ENCODE results near the gene CHCHD6. TPM values are rescaled to one million over a fixed set of nuclear protein-coding genes. Genes with fewer than 3 reads are reported as not detected.

Gene CHCHD6
- total RNA-seq, 1 experiment from 2014 or later: 40.9 TPM

DNA sequence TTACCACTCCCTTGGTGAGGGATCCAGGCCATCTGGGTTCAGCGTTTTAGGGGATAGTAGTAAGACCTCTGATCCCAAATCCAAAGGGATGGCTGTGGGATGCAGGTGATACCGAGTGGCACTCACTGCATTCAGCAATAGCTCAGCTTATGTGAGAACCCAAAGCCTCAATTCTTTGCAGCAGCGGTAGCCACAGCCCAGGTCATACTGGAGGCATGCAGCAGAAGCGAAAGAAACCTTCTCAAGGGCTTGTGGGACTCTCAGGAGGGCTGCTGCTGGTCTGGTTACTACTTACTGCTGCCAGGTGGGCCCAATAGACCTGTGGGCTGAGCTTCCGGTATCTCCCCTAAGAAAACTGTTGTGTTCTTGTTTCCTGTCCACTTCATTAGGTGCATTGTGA is 38.0 kb downstream of the CHCHD6 start (continued):
- TF ChIP-seq FOXJ3 (CRISPR knock-in tag; IDR thresholded peaks at IDR 0.05; ENCODE audit: borderline replicate concordance): no peak
- TF ChIP-seq ZNF121 (CRISPR knock-in tag; IDR thresholded peaks at IDR 0.05): no peak
- TF ChIP-seq GTF2I (CRISPR knock-in tag; conservative IDR thresholded peaks at IDR 0.05): no peak
- TF ChIP-seq, protein P1, sequence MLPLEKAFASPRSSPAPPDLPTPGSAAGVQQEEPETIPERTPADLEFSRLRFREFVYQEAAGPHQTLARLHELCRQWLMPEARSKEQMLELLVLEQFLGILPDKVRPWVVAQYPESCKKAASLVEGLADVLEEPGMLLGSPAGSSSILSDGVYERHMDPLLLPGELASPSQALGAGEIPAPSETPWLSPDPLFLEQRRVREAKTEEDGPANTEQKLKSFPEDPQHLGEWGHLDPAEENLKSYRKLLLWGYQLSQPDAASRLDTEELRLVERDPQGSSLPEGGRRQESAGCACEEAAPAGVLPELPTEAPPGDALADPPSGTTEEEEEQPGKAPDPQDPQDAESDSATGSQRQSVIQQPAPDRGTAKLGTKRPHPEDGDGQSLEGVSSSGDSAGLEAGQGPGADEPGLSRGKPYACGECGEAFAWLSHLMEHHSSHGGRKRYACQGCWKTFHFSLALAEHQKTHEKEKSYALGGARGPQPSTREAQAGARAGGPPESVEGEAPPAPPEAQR (CRISPR knock-in tag; IDR thresholded peaks at IDR 0.05): no peak
- TF ChIP-seq FOXP1 (CRISPR knock-in tag; IDR thresholded peaks at IDR 0.05; ENCODE audit: borderline replicate concordance): no peak
- no peak for TF ChIP-seq GRHL2 (CRISPR knock-in tag; IDR thresholded peaks at IDR 0.05; ENCODE audit: insufficient replicate concordance, severe bottlenecking)
- TF ChIP-seq, protein P2, sequence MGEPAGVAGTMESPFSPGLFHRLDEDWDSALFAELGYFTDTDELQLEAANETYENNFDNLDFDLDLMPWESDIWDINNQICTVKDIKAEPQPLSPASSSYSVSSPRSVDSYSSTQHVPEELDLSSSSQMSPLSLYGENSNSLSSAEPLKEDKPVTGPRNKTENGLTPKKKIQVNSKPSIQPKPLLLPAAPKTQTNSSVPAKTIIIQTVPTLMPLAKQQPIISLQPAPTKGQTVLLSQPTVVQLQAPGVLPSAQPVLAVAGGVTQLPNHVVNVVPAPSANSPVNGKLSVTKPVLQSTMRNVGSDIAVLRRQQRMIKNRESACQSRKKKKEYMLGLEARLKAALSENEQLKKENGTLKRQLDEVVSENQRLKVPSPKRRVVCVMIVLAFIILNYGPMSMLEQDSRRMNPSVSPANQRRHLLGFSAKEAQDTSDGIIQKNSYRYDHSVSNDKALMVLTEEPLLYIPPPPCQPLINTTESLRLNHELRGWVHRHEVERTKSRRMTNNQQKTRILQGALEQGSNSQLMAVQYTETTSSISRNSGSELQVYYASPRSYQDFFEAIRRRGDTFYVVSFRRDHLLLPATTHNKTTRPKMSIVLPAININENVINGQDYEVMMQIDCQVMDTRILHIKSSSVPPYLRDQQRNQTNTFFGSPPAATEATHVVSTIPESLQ (CRISPR knock-in tag; IDR thresholded peaks at IDR 0.05): no peak

DNA sequence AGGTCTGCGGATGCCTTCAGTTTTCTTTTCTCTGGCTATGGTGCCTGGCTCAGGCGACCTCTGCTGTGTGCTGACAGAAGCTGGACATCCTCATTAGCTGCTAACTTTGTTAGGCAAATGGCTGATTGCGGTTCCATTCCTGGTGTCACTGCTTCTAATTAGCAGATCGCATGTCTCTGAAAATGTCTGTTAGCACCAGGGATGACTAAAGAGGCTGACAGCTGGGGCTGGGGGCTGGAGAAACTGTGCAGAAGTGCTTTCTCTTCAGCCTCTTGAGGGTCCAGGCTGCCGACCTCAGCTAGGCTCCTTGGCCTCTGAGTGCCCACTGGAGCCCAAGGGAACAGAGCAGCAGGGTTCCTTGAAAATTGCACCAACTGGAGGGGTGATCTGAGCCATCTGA is 39.3 kb downstream of the CHCHD6 start:
- ChIA-PET CTCF (interaction anchor here (1.0 to 1.6 kb wide), 3 partner anchors 9 to 239 kb away, joined by 3 read pairs; partner anchors contain the start of gene PLXNA1), POLR2A (no interaction called here)
- no peak for DNase-seq (ENCODE audit: low spot score)
- H3K4me1 Mint-ChIP-seq: peaks cover 4% of the 10 kb centered on the region
- H3K27me3 Mint-ChIP-seq (ENCODE audit: low read depth): no peaks in the 10 kb centered on the region
- TF ChIP-seq, protein P2 (CRISPR knock-in tag; IDR thresholded peaks at IDR 0.05): no peak
- TF ChIP-seq ELF4 (CRISPR knock-in tag; IDR thresholded peaks at IDR 0.05; ENCODE audit: low read depth) (no peak), ZNF396 (CRISPR knock-in tag; IDR thresholded peaks at IDR 0.05; ENCODE audit: borderline replicate concordance) (no peak), SP1 (CRISPR knock-in tag; conservative IDR thresholded peaks at IDR 0.05) (no peak), SMAD4 (CRISPR knock-in tag; IDR thresholded peaks at IDR 0.05) (no peak)
- TF ChIP-seq, protein P3, sequence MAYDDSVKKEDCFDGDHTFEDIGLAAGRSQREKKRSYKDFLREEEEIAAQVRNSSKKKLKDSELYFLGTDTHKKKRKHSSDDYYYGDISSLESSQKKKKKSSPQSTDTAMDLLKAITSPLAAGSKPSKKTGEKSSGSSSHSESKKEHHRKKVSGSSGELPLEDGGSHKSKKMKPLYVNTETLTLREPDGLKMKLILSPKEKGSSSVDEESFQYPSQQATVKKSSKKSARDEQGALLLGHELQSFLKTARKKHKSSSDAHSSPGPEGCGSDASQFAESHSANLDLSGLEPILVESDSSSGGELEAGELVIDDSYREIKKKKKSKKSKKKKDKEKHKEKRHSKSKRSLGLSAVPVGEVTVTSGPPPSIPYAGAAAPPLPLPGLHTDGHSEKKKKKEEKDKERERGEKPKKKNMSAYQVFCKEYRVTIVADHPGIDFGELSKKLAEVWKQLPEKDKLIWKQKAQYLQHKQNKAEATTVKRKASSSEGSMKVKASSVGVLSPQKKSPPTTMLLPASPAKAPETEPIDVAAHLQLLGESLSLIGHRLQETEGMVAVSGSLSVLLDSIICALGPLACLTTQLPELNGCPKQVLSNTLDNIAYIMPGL (CRISPR knock-in tag; IDR thresholded peaks at IDR 0.05): no peak
- peaks cover 16% of the 10 kb centered on the region for H3K9me3 Mint-ChIP-seq
- no peak for ATAC-seq
- H3K4me3 Mint-ChIP-seq: no peak overlapping the region
- H3K36me3 Mint-ChIP-seq: peaks cover 38% of the 10 kb centered on the region
- no peak overlapping the region for H3K27ac Mint-ChIP-seq

DNA sequence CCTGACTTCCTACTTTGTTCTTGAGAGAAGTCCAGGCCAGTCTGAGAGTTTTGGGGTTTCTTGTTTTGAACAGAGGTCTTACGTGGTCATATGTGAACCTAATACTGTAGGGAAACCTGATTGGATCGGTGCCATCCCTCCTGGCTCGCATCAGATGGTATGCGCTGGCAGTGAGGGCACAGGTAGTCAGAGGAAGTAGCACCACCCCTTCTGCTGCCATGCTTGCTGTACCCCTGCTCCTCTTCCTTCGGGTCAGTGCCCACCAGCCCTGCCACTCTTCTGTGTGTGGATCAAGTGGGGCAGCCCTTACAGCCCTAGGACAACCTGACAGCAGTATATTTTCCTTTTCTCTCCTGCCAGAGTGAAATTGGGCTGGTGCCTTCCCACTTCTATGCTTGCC is 39.7 kb downstream of the CHCHD6 start:
- POLR2A ChIA-PET: no interaction called here
- H3K36me3 Mint-ChIP-seq: peaks cover 34% of the 10 kb centered on the region
- no peak overlapping the region for H3K4me3 Mint-ChIP-seq
- DNase-seq (ENCODE audit: low spot score) (no peak), ATAC-seq (no peak)
- no peaks in the 10 kb centered on the region for H3K27me3 Mint-ChIP-seq (ENCODE audit: low read depth)
- H3K9me3 Mint-ChIP-seq: peaks cover 11% of the 10 kb centered on the region
- CTCF ChIA-PET: interaction anchor here (1.0 to 1.6 kb wide), 2 partner anchors 47 to 239 kb away, joined by 3 read pairs; partner anchors contain the start of gene PLXNA1
- no peak overlapping the region for H3K27ac Mint-ChIP-seq
- H3K4me1 Mint-ChIP-seq: peaks cover 4% of the 10 kb centered on the region
- no peak for TF ChIP-seq ZNF416 (CRISPR knock-in tag; IDR thresholded peaks at IDR 0.05)
- no peak for TF ChIP-seq SMAD3 (CRISPR knock-in tag; IDR thresholded peaks at IDR 0.05; ENCODE audit: borderline replicate concordance)
- TF ChIP-seq NFATC4 (CRISPR knock-in tag; IDR thresholded peaks at IDR 0.05): no peak
- no peak for TF ChIP-seq PRRX2 (CRISPR knock-in tag; IDR thresholded peaks at IDR 0.05)
- TF ChIP-seq, protein P4, sequence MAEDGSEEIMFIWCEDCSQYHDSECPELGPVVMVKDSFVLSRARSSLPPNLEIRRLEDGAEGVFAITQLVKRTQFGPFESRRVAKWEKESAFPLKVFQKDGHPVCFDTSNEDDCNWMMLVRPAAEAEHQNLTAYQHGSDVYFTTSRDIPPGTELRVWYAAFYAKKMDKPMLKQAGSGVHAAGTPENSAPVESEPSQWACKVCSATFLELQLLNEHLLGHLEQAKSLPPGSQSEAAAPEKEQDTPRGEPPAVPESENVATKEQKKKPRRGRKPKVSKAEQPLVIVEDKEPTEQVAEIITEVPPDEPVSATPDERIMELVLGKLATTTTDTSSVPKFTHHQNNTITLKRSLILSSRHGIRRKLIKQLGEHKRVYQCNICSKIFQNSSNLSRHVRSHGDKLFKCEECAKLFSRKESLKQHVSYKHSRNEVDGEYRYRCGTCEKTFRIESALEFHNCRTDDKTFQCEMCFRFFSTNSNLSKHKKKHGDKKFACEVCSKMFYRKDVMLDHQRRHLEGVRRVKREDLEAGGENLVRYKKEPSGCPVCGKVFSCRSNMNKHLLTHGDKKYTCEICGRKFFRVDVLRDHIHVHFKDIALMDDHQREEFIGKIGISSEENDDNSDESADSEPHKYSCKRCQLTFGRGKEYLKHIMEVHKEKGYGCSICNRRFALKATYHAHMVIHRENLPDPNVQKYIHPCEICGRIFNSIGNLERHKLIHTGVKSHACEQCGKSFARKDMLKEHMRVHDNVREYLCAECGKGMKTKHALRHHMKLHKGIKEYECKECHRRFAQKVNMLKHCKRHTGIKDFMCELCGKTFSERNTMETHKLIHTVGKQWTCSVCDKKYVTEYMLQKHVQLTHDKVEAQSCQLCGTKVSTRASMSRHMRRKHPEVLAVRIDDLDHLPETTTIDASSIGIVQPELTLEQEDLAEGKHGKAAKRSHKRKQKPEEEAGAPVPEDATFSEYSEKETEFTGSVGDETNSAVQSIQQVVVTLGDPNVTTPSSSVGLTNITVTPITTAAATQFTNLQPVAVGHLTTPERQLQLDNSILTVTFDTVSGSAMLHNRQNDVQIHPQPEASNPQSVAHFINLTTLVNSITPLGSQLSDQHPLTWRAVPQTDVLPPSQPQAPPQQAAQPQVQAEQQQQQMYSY (CRISPR knock-in tag; IDR thresholded peaks at IDR 0.05): no peak
- TF ChIP-seq, protein P5, sequence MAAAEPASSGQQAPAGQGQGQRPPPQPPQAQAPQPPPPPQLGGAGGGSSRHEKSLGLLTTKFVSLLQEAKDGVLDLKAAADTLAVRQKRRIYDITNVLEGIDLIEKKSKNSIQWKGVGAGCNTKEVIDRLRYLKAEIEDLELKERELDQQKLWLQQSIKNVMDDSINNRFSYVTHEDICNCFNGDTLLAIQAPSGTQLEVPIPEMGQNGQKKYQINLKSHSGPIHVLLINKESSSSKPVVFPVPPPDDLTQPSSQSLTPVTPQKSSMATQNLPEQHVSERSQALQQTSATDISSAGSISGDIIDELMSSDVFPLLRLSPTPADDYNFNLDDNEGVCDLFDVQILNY (CRISPR knock-in tag; IDR thresholded peaks at IDR 0.05): no peak
- TF ChIP-seq JAZF1 (CRISPR knock-in tag; IDR thresholded peaks at IDR 0.05): no peak
- TF ChIP-seq, protein P2 (CRISPR knock-in tag; IDR thresholded peaks at IDR 0.05): no peak
- no peak for TF ChIP-seq RORB (CRISPR knock-in tag; IDR thresholded peaks at IDR 0.05)

Measured in WTC11 (cell line).